Osteoblast (primary cell): Measurements from ENCODE around the gene PPWD1. TPM values are rescaled to one million over a fixed set of nuclear protein-coding genes. Genes with fewer than 3 reads are reported as not detected.

Experiments
- DNase-seq: peaks from one replicate; pipeline ENCODE4 v3.0.0; 2011; ENCODE audit warnings: low spot score, mixed read lengths; ENCODE audit not compliant: insufficient read length; ENCODE audit errors: missing footprints
- H2AFZ ChIP-seq: 2 replicates; pipeline ENCODE4 v1.6.0; 2011; ENCODE audit warnings: mild to moderate bottlenecking, low read length
- H3K27ac ChIP-seq: 2 replicates; pipeline ENCODE4 v1.5.1; 2011; ENCODE audit warnings: mild to moderate bottlenecking, low read depth, low read length, moderate library complexity
- H3K27me3 ChIP-seq: 2 replicates; pipeline ENCODE4 v1.6.0; 2012; ENCODE audit warnings: mild to moderate bottlenecking, control low read depth, inconsistent platforms, low read length, moderate library complexity; ENCODE audit not compliant: insufficient read depth
- H3K36me3 ChIP-seq: 2 replicates; pipeline ENCODE4 v1.5.1; 2011; ENCODE audit warnings: mild to moderate bottlenecking, low read length, control low read depth, moderate library complexity; ENCODE audit not compliant: insufficient read depth
- H3K4me1 ChIP-seq: 2 replicates; pipeline ENCODE4 v1.5.1; 2011; ENCODE audit warnings: mild to moderate bottlenecking, low read length, control low read depth, moderate library complexity; ENCODE audit not compliant: insufficient read depth
- H3K4me2 ChIP-seq: 2 replicates; pipeline ENCODE4 v1.6.0; 2011; ENCODE audit warnings: mild to moderate bottlenecking, low read length; ENCODE audit not compliant: insufficient read depth
- H3K4me3 ChIP-seq: fragments of 200-600 bp; sonication (generic); 3 replicates; pipeline ENCODE4 v1.5.1; 2012; ENCODE audit warnings: mild to moderate bottlenecking, low read length, inconsistent platforms; ENCODE audit not compliant: insufficient read depth
- H3K79me2 ChIP-seq: 2 replicates; pipeline ENCODE4 v1.6.0; 2012; ENCODE audit warnings: mild to moderate bottlenecking, low read length, control low read depth, inconsistent platforms; ENCODE audit not compliant: insufficient read depth
- H3K9me3 ChIP-seq: 2 replicates; pipeline ENCODE4 v1.5.1; 2011; ENCODE audit warnings: low read depth, low read length, control low read depth
- H4K20me1 ChIP-seq: 2 replicates; pipeline ENCODE4 v1.6.0; 2012; ENCODE audit warnings: mild to moderate bottlenecking, low read length, control low read depth; ENCODE audit not compliant: insufficient read depth
- total RNA-seq: library from RNA; depleted of rRNA; stranded (reverse); fragments of >200 nt; gene quantifications from 2 replicates; pipeline ENCODE4 v1.2.3, GENCODE V29; 2012
- TF ChIP-seq, protein P1 (sequence below): IDR thresholded peaks from 2 replicates; pipeline ENCODE4 v1.5.1; 2011; ENCODE audit warnings: mild to moderate bottlenecking, low read depth, low read length, moderate library complexity; ENCODE audit errors: extremely low read depth

Gene PPWD1
- total RNA-seq, 1 donor = 35.8 TPM

DNA sequence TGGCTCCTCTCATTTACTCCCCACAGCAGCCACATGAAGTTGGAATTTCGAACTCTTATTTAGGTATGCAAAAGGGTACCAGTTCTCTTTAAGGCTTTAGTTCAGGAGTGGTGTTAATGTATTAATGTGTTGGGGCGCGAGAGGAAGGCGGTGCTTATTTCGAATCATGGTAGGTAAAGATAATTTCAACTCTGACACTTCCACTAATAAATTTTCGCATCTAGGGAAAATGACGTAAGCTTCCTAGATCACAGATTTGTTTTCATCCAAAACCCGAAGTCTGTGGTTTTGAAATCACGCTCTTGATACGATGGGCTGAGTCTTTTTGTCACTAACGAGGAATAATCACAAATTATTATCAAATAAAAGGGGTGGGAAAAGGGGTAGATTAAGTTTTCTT, 681 bp downstream of the PPWD1 start:
- Histone ChIP-seq H3K4me2 (peak overlapping the region; percentile 92), H3K36me3 (peaks cover 14% of the 10 kb centered on the region), H2AFZ (peak overlapping the region; percentile 95), H3K4me1 (peaks cover 22% of the 10 kb centered on the region), H3K4me3 (peak overlapping the region; percentile 83), H3K79me2 (peaks cover 70% of the 10 kb centered on the region), H3K9me3 (no peaks in the 10 kb centered on the region), H4K20me1 (no peaks in the 10 kb centered on the region), H3K27ac (peak overlapping the region; percentile 87), H3K27me3 (no peaks in the 10 kb centered on the region)
- no peak for DNase-seq
- TF ChIP-seq, protein P1, sequence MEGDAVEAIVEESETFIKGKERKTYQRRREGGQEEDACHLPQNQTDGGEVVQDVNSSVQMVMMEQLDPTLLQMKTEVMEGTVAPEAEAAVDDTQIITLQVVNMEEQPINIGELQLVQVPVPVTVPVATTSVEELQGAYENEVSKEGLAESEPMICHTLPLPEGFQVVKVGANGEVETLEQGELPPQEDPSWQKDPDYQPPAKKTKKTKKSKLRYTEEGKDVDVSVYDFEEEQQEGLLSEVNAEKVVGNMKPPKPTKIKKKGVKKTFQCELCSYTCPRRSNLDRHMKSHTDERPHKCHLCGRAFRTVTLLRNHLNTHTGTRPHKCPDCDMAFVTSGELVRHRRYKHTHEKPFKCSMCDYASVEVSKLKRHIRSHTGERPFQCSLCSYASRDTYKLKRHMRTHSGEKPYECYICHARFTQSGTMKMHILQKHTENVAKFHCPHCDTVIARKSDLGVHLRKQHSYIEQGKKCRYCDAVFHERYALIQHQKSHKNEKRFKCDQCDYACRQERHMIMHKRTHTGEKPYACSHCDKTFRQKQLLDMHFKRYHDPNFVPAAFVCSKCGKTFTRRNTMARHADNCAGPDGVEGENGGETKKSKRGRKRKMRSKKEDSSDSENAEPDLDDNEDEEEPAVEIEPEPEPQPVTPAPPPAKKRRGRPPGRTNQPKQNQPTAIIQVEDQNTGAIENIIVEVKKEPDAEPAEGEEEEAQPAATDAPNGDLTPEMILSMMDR = no peak

DNA sequence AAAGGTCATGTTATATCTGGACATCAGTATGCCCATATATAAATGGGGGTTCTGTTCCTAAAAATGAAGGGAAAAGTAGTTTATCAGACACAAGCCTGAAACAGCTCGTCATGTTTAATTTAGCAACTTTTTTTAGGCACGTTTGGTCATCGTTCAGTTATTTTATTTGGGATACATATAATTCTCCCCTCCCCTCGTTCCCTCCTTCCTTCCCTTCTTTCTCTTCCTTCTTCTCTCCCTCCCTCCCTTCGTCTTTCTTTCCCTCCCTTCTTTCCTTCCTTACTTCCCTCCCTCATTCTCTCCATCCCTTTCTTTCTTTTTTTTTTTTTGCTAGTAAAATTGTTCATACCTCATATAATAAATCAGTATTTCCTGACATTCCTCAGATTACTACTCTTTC, 3.4 kb downstream of the PPWD1 start:
- H3K4me3 ChIP-seq = no peak overlapping the region
- H3K27ac ChIP-seq = no peak overlapping the region
- H4K20me1 ChIP-seq = no peaks in the 10 kb centered on the region
- H3K79me2 ChIP-seq = peaks cover 58% of the 10 kb centered on the region
- TF ChIP-seq, protein P1 = no peak
- no peaks in the 10 kb centered on the region for H3K27me3 ChIP-seq
- DNase-seq = no peak
- no peak overlapping the region for H3K4me2 ChIP-seq
- peaks cover 22% of the 10 kb centered on the region for H3K4me1 ChIP-seq
- no peak overlapping the region for H2AFZ ChIP-seq
- no peaks in the 10 kb centered on the region for H3K9me3 ChIP-seq
- H3K36me3 ChIP-seq = peaks cover 22% of the 10 kb centered on the region

DNA sequence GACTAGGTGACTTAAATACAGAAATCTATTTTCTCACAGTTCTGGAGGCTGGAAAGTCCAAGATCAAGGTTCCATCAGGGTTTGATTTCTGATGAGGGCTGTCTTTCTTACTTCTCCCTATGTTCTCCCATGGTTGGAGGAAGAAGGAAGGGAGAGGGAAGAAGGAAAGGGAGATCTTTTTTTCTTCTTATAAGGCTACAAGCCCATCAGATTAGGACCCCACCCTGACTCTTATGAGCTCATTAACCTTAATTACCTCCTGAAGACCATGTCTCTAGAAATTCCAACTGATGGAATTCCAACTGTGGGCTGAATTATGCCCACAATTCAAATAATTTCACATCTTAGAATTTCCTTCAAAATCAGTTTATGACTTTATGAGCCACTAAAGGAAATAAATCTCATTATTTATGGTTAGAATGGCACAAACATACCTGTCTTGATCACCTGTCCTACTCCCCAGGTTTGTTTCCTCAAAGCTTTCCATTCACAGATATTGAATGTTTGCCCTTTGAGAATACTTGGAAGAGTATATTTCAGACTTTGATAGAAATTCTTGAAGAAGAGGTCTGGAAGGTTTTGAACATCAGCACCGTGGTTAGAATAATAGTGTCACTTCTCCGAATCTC, 7.6 kb downstream of the PPWD1 start:
- Histone ChIP-seq H3K9me3 (no peaks in the 10 kb centered on the region), H4K20me1 (no peaks in the 10 kb centered on the region), H3K4me2 (no peak overlapping the region), H3K4me3 (no peak overlapping the region), H3K79me2 (peaks cover 26% of the 10 kb centered on the region), H3K27me3 (no peaks in the 10 kb centered on the region), H3K36me3 (peaks cover 32% of the 10 kb centered on the region), H3K4me1 (no peaks in the 10 kb centered on the region), H3K27ac (no peak overlapping the region), H2AFZ (no peak overlapping the region)
- no peak for DNase-seq
- TF ChIP-seq, protein P1 = no peak

DNA sequence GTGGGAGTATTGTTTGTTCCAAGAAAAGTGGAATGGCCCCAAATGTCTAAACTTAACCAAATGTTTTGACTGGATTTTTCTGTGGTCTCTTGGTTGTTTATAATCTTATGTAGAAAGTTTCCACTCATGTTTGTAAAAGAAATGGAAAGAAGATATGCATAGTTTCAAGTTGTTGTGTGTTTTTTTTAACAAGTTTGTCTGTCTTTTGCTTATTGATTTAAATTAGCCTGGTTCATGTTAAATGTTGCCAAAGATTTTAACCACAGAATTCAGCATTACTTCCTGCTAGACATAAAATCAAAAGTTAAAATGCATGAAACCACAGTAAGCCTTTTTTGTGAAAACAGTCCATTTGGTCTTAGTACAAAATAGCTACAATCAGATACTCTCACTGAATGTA, 14.0 kb downstream of the PPWD1 start:
- Histone ChIP-seq H3K27ac (no peak overlapping the region), H3K9me3 (no peaks in the 10 kb centered on the region), H3K4me3 (no peak overlapping the region), H3K79me2 (peaks cover 8% of the 10 kb centered on the region), H3K27me3 (no peaks in the 10 kb centered on the region), H4K20me1 (no peaks in the 10 kb centered on the region), H2AFZ (no peak overlapping the region), H3K4me1 (no peaks in the 10 kb centered on the region), H3K36me3 (peaks cover 24% of the 10 kb centered on the region), H3K4me2 (no peak overlapping the region)
- TF ChIP-seq, protein P1 = no peak
- DNase-seq = no peak
